HG03354 (cell line): Measurements from ENCODE around the gene SUGCT.

ENCODE experiments used
- ATAC-seq: cut with Tn5 transposase; IDR thresholded peaks from one replicate; pipeline ENCODE4 v1.9.1; 2021; ENCODE audit warnings: mild to moderate bottlenecking; ENCODE audit not compliant: unreplicated experiment, poor library complexity, severe bottlenecking

Gene SUGCT

DNA sequence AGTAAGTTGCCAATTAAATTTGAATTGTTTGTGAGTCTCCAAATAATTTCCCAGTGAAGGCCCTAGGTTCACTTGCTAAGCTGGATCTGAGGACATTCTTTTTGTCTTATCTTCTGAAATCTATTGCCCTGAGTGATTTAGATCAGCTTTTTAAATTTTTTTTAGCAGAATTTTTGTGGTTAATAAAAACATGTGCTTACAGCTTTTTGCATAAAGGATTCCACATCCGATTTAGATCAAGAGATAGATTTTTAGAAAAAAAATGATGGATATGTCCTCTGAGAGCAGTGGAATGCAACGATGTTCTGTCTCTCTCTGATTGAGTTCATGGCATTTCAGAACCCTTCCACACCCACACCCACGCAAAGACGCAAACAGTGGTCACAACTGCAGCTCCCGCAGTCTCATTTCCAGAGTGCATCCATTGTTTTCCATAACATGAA lies 358.8 kb downstream of the SUGCT start:
- no peak for ATAC-seq

DNA sequence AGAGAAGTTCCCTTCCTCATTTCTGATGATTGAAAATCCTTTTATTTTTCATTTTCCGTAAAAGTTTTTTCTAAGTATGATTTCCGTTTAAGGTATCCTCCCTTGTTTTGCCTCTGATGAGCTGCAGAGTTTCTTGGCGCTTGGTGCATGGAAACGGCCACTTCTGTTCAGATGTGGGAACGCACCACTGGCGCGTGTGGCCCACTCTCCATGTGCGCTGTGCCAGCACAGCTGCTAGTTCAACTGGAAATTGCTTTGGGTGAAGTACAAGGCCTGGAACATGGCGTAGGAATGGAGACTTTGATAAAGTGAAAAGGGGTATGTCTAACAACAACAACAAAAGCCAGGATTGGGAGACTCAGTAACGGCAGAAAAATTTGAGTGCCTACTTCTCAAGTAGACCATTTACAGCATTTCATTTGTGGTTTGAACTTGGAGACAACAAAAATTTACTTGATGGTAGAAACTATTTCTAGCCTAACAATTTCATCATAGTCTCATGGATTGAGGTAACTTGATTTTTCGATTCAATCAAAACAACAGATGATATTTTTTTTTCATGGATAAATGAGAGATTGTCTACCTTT lies 364.2 kb downstream of the SUGCT start:
- ATAC-seq, result no peak

DNA sequence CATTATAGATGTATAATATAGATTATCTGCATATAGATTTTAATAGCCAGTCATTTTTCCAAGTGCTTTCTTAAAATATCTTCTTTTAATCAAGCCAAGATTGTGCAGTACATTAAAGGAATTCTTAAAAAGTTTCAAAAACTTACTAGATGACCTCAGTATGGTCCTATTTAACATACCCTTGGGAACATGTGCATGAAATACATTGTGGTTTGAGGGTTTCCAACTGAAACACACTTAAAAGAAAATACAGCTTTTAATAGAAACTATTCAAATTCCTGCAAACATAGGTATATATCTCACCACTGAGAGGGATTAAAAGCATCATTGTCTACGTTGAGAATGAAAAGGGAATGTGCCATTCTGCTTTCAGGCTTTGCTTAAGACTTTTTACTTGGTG lies 364.9 kb downstream of the SUGCT start:
- no peak for ATAC-seq

DNA sequence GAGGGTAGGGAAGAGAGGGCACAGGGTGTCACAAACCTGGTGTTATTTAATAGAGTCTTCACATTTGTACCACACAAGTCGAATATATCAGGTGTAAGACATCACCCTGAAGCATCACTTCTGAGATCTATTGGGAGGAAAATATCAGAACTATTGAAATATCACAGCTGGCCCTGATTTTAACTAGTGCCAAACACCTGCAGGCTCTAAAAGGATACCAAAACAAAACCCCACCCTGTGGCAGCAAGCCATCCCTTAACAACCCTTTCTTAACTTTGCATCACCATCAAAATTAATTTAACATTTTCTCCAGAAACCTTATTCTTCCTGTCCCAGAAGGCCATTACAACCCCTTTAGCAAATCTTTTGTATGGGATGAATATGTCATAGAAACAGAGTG lies 365.4 kb downstream of the SUGCT start:
- no peak for ATAC-seq

DNA sequence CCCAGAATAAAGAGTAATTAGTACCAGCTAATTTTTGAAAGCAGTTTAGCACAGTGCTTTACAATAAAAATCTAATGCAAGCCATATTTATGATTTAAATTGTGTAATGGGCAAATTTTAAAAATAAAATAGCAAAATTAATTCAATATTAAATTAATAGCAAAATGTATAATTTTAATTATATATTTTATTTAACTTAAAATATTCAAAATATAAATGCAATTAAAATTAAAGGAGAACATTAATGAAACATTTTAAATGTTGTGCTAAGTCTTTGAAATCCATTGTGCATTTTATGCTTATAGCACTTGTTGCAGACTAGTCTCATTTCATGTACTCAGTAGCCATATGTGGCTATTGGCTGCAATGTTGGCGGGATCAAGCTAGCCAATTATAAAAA lies 367.6 kb downstream of the SUGCT start:
- no peak for ATAC-seq

DNA sequence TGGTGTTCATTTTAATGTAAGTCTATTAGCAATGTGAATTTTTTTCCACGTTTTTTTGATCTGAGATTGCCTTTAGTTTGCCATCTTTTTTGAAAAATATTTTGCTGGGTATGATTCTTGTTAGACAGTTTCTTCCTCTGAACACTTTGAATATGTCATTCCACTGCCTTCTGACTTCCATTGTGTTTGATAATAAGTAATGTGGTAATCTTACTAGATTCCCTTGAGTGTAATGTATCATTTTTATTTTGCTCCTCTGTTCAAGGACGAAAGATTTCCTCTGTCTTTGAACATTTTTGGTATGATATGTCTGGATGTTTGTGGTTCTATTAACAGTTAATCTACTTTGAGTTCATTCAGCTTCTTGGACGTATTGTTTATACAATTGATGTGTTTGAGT lies 371.4 kb downstream of the SUGCT start:
- no peak for ATAC-seq

DNA sequence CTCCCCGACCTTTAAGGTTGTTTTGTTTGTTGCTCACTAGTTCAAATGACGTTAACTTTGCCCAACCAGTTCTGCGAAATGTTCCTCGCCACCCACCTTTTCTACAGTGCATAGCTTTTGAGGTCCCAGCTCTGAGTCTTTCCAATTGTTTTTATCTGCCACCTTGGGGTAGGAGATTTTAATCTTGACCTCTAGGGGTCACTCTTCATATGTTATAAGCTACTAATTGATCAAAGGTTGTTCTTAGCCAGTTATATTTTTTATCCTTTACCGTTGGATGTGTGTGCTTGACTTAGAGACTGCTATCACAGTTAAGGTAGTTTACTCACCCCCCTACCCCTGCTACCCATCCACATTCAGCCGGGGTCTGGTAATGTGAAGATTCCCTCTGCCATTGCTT lies 372.4 kb downstream of the SUGCT start:
- no peak for ATAC-seq

DNA sequence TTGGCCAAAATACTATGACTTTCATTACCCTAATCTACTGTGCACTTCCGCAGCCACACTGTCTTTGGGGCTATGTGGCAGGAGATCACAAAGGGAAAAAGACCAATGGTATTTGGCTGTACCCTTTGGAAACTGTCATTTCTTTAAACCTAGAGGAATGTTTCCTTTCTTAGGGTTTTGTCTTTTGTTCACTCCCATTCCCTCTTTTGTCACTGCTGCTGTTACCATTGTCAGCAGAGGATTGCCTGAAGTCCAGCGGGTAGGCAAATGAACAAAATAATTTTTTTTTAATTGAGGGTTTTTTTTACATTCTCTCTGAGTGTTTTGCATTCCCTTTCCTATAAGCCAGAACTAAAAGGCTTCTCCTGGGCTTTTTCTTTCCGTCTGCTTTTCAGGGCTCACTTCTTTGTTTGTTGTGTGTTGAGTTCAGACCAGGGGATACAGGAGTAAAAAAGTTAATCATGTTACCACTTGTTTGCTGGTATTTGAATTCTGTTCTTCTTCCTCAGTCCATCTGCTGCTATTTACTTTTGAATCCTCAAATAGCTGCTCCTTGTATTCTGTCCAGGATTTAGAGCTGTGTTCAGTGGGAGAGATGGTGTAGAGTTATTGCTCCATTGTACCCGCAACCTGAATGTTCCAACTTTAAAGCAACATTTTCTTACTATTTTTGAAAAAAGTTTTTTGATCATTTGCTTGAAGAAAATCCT lies 374.6 kb downstream of the SUGCT start:
- no peak for ATAC-seq

DNA sequence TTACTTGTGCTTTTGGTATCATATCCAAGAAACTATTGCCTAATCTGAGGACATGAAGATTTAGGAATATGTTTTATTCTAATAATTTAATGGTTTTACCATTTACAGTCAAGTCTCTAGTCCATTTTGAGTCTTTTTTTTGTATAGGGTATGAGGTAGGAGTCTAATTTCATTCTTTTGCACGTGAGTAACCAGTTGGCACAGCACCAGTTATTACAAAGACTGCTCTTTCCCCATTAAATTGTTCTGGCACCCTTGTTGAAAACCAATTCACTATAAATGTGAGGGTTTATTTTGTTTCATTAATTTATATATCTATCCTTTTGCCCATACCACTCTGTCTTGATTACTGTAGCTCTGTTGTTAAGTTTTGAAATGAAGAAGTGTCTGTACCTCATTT lies 381.6 kb downstream of the SUGCT start:
- ATAC-seq, result no peak

DNA sequence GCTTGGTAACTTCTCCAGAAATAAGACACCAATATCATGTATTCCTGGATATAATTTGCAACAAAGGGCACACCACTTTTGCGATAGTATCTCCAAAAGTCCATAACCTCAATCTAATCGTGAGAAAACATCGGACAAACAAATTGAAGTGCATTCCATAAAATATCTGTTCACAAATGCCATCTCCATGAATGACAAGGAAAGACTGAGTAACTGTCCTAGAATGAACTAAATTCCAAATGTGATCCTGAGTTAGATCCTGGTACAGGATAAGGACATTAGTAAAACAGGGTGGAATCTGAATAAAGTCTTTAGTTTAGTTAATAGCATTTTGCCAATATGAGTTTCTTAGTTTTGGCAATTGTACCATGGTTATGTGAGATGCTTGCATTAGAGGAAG lies 384.2 kb downstream of the SUGCT start:
- no peak for ATAC-seq

DNA sequence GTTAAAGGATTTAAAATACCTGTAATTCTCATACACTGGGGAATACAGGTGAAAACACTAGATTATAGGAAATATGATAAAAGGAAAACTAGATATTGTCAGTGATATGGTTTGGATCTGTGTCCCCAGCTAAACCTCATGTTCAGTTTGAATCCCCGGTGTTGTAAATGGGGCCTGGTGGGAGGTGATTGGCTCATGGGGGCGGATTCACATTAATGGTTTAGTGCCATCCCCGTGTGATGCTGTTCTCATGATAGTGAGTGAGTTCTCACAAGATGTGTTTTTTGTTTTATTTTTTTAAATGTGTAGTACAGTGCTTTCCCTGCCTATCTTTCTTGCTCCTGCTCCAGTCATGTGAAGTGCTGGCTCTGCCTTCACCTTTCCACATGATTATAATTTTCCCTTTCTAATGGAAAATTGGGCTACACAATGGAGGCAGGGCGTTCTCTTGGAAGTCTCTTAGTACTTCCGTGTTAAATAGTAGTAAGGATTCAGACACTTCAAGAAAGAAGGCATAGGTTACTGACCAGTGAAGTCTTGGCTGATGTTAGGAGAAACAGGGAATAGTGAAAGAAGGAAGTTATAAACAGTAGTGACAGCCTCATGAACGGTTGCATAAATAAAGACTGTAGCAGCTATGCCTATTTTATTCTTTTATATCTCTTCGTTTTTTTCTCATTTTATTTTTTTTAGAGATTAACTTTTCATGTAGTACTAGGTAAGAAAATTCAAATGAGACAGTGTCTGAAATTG lies 386.4 kb downstream of the SUGCT start:
- ATAC-seq, result no peak

DNA sequence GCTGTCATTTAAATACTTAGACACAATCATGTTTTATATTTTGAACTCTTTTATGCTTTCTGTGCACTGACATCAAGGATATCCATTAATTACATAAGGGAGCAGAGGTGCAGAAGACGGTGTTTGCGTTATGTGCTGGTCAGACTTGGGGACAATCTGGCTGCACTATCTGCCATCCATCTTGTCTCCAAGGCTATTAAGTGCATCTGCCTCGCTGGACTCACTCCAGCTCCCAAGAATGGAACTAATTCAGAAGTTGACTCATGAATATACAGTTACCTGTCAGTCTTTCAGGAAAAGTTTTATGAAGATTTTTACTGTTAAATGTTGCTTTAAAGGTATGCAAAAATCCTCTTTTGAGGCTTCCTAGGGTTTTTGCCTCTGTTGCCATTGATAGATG lies 391.0 kb downstream of the SUGCT start:
- no peak for ATAC-seq

DNA sequence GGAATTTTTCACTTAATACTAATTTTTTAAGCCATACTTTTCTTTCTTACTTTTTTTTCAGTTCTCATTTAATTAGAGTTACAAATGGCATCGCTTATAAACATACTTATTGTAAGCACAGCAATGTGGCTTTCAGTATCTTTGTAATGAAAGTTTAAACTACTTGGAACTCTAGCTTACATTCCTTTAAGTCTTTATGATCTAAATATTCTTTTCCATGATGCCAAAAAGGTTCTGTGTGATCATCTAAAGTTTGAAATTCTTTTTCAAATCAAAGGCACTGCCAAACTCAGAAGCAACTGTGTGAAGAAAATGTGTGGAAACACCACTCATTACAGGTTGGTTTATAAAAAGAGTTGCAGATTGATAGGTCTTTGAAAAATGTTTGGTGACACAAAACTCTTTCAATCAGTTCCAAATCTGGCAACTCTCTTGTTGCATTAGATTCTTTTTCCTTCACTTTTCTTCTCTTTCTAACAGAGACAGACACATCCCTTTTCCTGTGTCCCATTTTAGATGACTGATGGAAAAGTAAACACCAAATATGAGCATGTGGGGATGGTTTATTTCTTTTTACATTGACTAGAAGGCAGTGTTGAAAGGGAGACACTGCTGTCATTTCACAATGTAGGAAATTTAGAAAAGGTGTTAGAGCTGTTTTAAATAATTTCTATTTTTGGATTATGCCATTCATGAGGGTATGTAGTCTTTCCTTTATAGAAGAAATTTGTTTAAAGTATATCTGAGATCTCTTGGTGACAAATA lies 392.3 kb downstream of the SUGCT start:
- no peak for ATAC-seq

DNA sequence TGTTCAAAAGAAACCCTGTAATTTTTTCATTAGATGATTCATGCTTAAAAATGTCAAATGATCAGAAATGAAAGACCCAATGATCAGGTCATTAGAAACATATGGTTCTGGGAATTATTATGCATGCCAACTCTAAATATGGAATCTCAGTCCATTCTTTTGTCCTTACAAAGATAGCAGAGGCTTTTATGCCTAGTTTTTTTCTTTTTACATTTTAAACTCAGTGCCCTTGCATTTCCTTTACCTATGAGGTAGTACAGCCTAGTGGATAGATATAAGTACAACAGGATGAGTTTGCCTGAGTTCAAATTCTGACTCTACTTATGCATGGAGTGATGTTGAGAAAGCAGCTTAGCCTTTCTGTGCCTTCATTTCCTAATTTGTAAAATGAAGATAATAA lies 392.9 kb downstream of the SUGCT start:
- ATAC-seq, result no peak

DNA sequence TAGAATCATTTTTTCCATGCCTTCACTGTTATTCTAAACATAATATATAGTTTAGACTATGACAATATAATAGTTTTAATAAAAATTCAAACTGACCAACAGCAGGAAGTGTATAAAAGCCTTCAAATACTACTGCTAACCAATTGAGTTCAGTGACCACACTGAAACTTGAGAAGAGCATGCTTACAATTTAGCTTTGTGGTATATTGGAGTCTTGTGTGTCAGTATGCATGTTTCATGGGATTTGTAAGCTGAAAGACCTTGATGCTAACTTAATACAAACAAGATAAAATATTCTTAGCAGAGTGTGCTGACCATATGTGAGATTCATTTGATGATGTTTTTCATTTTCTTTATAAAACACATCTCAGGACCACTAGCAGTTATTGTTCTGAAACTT lies 395.5 kb downstream of the SUGCT start:
- ATAC-seq, result no peak

DNA sequence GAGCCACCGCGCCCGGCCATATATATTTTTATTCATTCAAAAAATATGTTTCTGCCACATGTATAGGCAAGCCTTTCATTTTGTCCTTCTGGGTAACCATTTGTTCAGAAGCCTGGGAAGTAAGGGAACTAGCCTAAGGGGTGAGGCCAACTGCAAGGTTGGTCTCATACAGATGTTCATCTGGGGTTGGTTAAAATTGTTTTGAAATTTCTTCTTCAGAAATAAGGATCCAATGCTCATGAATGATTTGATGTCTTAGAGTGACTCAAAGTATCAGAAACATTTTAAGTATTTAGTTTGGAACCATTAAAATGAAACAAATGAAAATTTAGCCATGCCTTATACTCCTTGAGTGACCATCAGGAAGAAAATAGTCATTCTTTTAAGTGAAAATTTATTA lies 397.2 kb downstream of the SUGCT start:
- ATAC-seq, result no peak

DNA sequence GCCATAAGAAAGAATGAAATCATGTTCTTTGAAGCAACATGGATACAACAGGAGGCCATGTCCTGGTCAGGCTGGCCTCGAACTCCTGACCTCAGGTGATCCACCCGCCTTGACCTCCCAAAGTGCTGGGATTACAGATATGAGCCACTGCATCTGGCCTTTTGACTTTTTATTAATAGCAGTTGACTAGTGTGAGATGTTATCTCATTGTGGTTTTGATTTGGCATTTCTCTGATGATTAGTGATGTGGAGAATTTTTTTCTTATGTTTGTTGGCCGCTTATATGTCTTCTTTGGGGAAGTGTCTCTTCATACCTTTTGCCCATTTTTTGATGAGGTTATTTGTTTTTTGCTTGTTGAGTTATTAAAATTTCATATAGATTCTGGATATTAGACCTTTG lies 400.9 kb downstream of the SUGCT start:
- ATAC-seq, result no peak

DNA sequence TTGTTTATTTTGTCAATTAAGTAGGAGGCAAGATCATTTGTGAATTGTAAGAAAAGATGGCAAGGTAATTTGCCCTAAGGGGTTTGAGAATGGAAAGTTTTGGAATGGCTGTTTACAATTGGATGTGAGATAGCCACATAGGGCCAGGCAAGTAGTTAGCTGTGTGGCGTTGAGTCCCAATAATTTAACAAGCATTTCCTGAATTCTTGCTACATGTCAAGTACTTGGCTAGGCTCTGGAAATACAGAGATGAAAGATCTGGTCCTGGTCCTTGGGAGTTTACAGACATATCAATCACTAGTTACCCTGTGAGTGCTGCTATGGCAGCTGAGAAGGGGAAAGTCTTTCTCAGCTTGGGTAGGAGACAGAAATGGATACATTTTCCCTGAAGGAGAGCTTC lies 401.6 kb downstream of the SUGCT start:
- ATAC-seq, result no peak

DNA sequence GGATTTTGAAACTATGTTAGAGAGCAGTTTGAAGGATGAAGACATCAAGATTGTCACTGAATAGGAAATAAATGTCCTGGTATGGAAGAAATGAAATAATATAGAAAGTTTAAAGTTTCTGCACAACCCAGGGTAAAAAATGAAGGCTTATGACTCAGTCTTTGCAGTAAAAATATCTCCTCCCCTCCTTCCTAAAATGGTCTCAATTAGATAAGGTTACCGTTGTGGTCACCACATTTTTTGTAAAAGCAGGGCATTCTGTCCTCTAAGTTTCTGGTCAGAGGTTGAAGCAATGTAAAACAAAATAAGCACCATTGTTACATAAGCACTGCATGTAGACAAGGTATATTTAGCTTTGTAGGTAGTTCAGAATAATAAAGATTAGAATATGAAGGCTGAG lies 403.5 kb downstream of the SUGCT start:
- ATAC-seq, result no peak

DNA sequence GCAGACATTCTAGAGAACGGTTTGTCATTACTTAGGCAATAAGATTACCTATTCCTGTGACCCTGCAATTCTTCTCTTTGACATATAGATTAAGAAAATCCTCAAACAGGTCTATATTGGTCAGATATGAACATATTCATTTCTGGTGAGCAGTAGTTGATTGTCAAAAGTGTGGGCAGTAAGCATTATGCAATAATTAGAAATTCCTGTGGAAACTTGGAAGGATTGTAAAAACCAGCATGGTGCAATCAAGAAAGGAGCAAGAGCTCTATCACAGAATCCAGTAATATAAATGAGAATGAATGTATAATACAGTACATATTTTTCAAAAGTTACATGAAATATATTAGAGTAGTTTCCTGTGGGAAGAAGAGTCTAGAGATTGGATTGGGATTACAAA lies 406.5 kb downstream of the SUGCT start:
- no peak for ATAC-seq
